Testis (tissue), 3 donors: ENCODE results near the gene ABCB6. TPM values are rescaled to one million over a fixed set of nuclear protein-coding genes. Genes with fewer than 3 reads are reported as not detected.

ENCODE experiments used
- DNase-seq: peaks from one replicate; pipeline ENCODE4 v3.0.0-alpha.2; 2019
- H3K27ac ChIP-seq, 2 donors: fragments of 200-600 bp; sonication (generic); one replicate each; pipeline ENCODE4 v1.5.1; 2019
- H3K27me3 ChIP-seq: fragments of 200-600 bp; sonication (generic); one replicate; pipeline ENCODE4 v1.5.1; 2019
- H3K36me3 ChIP-seq: fragments of 200-600 bp; sonication (generic); one replicate; pipeline ENCODE4 v1.5.1; 2017; ENCODE audit warnings: low read depth; ENCODE audit errors: missing control alignments
- H3K4me1 ChIP-seq: fragments of 200-600 bp; sonication (generic); one replicate; pipeline ENCODE4 v1.5.1; 2019
- H3K4me3 ChIP-seq, 2 donors: fragments of 200-600 bp; sonication (generic); one replicate each; pipeline ENCODE4 v1.5.1; 2017 to 2019
- H3K9me3 ChIP-seq: fragments of 200-600 bp; sonication (generic); one replicate; pipeline ENCODE4 v1.5.1; 2017
- CTCF ChIP-seq, 3 experiments: fragments of 450-650 bp in 2 of 3; fragments of 200-600 bp in 1 of 3; sonication (generic) in 1 of 3; IDR thresholded peaks; one replicate each; pipeline ENCODE4 v1.5.1; 2016 to 2019; ENCODE audit warnings: antibody characterized with exemption in 3 of 3, mild to moderate bottlenecking in 2 of 3, moderate library complexity in 1 of 3
- POLR2A ChIP-seq: fragments of 450-650 bp; IDR thresholded peaks from one replicate; pipeline ENCODE4 v1.6.1; 2017; ENCODE audit warnings: antibody characterized with exemption, mild to moderate bottlenecking, moderate library complexity
- WGBS, 2 donors: methylation state at CpG; one replicate each; pipeline ENCODE4 v1.1.5; 2018; 5-methylcytosine and 5-hydroxymethylcytosine counted together
- intact Hi-C: fragments of 100-400 bp; cut with DNase I; formaldehyde crosslinking; loops from one replicate; pipeline ENCODE4 v1.15.1; 2023; ENCODE audit warnings: low total_unique reads
- polyA plus RNA-seq: library from polyadenylated mRNA; stranded (reverse); fragments of 350-450 nt; fragmentation: Illumina TruSeq; extraction: RNeasy Lipid Tissue Mini Kit (QIAGEN cat#74804); gene quantifications from one replicate; pipeline ENCODE4 v1.2.3, GENCODE V29; 2014; ENCODE audit warnings: low read depth, low replicate concordance; ENCODE audit not compliant: insufficient read depth
- total RNA-seq, 2 donors: library from RNA; depleted of rRNA; stranded (reverse); fragments of >200 nt; gene quantifications; one replicate each; pipeline ENCODE4 v1.2.3, GENCODE V29; 2016

Gene ABCB6
- total and polyA plus RNA-seq, 3 donors from 2014 or later, result 43.8 to 94.8 (median 47.0) TPM

GRCh38 chr2:219207884-219208740 lies 10.6 kb downstream of the ABCB6 start:
- H3K36me3 ChIP-seq, result no peaks in the 10 kb centered on the region
- H3K9me3 ChIP-seq, result no peaks in the 10 kb centered on the region
- no peak overlapping the region for H3K4me3 ChIP-seq
- no peak for DNase-seq
- 51 to 62% methylated on average over 17 of the region's 17 CpGs for WGBS, 2 donors
- no peaks in the 10 kb centered on the region for H3K27me3 ChIP-seq
- H3K4me1 ChIP-seq, result peaks cover 18% of the 10 kb centered on the region
- H3K27ac ChIP-seq, result peak overlapping the region; percentile 97
- TF ChIP-seq POLR2A, result no peak
- no peak for TF ChIP-seq CTCF (IDR thresholded peaks at IDR 0.05)
- intact Hi-C loops, result no loop called here

DNA sequence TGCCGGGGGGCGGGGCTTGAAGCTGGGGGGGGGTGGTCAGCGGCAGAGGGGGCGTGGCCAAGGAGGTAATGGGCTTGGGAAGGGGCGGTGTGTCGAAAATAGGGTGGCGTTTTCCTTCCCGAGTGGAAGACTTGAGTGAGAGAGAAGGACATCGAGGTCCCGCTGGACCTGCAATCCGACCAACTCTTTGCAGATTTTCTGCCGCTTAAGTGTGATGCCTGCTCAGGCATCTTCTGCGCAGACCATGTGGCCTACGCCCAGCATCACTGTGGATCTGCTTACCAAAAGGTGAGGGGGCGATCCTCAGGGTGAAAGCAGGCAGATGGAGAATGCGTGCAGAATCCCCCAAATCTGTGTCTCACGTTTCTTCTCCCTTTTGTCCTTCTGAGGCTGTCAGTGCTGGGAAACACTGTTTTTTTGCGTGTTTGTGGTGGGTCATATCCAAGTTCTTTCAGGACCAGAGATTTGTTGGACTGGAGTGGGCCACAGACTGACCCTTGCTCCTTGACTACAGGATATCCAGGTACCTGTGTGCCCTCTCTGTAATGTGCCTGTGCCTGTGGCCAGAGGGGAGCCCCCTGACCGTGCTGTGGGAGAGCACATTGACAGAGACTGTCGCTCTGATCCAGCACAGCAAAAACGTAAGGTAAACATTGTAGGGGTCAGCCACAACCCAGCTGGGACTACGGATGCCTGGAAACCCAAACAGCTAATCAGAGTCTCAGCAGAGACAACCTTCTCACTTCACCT lies 11.4 kb downstream of the ABCB6 start:
- Histone ChIP-seq H3K27me3 (no peaks in the 10 kb centered on the region), H3K4me3 (peak overlapping the region; percentile 69 to 80), H3K27ac (peak overlapping the region; percentile 97), H3K9me3 (no peaks in the 10 kb centered on the region), H3K4me1 (peaks cover 18% of the 10 kb centered on the region), H3K36me3 (no peaks in the 10 kb centered on the region)
- DNase-seq, result no peak
- no peak for TF ChIP-seq CTCF (IDR thresholded peaks at IDR 0.05)
- no peak for TF ChIP-seq POLR2A
- WGBS, 2 donors, result 5 to 10% methylated on average over 19 to 22 of the region's 22 CpGs
- intact Hi-C loops, result no loop called here

DNA sequence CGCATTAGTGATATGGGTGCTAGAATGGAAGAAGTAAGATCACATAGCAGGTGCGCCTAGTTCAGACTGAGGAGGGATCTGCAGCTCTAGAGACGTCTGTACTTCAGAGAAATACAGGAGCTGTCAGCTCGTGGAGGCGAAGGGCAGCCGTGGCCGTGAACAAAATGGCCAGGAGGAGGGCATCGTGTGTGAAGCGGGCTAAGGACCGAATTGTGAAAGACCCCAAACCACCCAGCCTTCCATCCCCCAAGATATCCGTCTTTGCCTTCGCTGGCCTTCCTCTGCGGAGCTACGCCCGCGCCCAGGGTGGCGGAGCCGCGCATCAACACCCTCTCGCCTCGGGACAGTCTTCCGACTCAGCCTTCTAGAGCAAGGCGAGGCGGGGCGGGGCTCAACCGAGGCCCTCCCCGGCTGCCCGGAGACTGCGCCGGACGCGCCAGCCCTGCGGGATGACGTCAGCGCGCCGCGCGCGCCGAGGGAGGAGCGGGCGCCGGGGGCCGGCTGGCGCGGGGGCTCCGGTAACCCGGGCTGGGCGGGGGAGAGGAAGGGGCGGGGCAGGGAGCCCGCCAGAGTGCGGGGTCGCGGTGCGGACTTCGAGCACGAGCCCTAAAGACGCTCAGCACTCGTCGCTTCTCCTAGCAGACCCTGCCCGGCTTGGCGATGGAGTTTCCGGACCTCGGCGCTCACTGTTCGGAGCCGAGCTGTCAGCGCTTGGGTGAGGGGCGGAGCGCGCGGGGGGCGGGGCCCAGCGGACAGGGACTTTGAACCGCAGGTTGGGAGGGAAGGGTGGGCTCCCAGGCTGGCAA lies 12.2 kb downstream of the ABCB6 start, which contains the start of gene ZFAND2B:
ZFAND2B (plus strand) TSS at position 455 of the 806 bp plus-strand sequence; CDS start at position 661, 206 bp downstream.
- intact Hi-C loops, result no loop called here
- peaks cover 18% of the 10 kb centered on the region for H3K4me1 ChIP-seq
- 0% methylated on average over 5 to 39 of the region's 76 CpGs for WGBS, 2 donors
- H3K27me3 ChIP-seq, result no peaks in the 10 kb centered on the region
- H3K27ac ChIP-seq, result peak within 1 kb of the TSS; percentile 97
- H3K9me3 ChIP-seq, result no peaks in the 10 kb centered on the region
- H3K36me3 ChIP-seq, result no peaks in the 10 kb centered on the region
- TF ChIP-seq POLR2A (peak; percentile 99), CTCF (IDR thresholded peaks at IDR 0.05) (peak in 2 of 3 experiments; percentile 31 to 34)
- peak within 1 kb of the TSS; percentile 69 to 80 for H3K4me3 ChIP-seq
- peak; percentile 97 for DNase-seq

DNA sequence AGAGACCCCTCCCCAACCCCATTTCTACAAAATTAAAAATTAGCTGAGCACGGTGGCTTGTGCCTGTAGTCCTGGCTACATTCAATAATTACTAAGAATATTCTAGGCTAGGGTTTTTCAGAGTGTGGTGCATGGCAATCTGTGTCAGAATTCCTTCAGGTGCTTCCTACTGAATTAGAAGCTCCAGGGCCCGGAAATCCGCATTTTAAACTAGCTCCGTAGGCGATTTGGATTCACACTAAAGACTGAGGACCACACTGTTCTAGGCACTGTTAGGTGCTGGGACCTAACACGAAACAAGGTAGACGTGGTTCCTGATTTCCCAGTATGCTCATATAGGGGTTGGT lies 12.8 kb downstream of the ABCB6 start:
- Histone ChIP-seq H3K9me3 (no peaks in the 10 kb centered on the region), H3K4me3 (peak overlapping the region; percentile 69 to 80), H3K36me3 (no peaks in the 10 kb centered on the region), H3K4me1 (peaks cover 18% of the 10 kb centered on the region), H3K27me3 (no peaks in the 10 kb centered on the region), H3K27ac (peak overlapping the region; percentile 97)
- TF ChIP-seq POLR2A, result no peak
- no peak for TF ChIP-seq CTCF (IDR thresholded peaks at IDR 0.05)
- WGBS, 2 donors, result 10 to 11% methylated on average over 7 of the region's 7 CpGs
- no peak for DNase-seq
- intact Hi-C loops, result no loop called here
